Liver (tissue), 3 donors: ENCODE measurements around the gene ASB5.

Source experiments
- CTCF ChIP-seq: fragments of 150-350 bp; IDR thresholded peaks from 2 replicates; pipeline ENCODE4 v1.5.1; 2017; ENCODE audit warnings: improper control_type of control experiment, low read depth, low read length; ENCODE audit not compliant: missing input control
- EGR1 ChIP-seq, 2 donors: IDR thresholded peaks; 2 replicates each; pipeline ENCODE4 v1.6.1; 2016 to 2018; ENCODE audit warnings: antibody characterized with exemption in 2 of 2, low read depth in 2 of 2
- HNF4A ChIP-seq, 2 donors: conservative IDR thresholded peaks; 2 replicates each; pipeline ENCODE4 v1.6.1; 2016; ENCODE audit warnings: antibody characterized with exemption in 2 of 2, mild to moderate bottlenecking in 2 of 2
- RAD21 ChIP-seq, 2 donors: IDR thresholded peaks; 2 replicates each; pipeline ENCODE4 v1.6.1; 2016; ENCODE audit warnings: antibody characterized with exemption in 2 of 2, mild to moderate bottlenecking in 2 of 2
- donor health status: healthy.
- donor health status: healthy.

GRCh38 chr4:176309046-176309445 is 40.0 kb upstream of the ASB5 start:
- no peak for TF ChIP-seq RAD21 (IDR thresholded peaks at IDR 0.05)
- no peak for TF ChIP-seq HNF4A (conservative IDR thresholded peaks at IDR 0.05)
- no peak for TF ChIP-seq CTCF
- TF ChIP-seq EGR1 (IDR thresholded peaks at IDR 0.05; ENCODE audit: low read depth in 2 of 2), result no peak
